Vagina (tissue), 2 donors: ENCODE measurements around the gene MRPL51. TPM values are rescaled to one million over a fixed set of nuclear protein-coding genes. Genes with fewer than 3 reads are reported as not detected.

Source experiments
- DNase-seq, 2 donors: peaks; one replicate each; pipeline ENCODE4 v3.0.0-alpha.2; 2017; ENCODE audit errors: extremely low spot score in 2 of 2
- H3K27ac ChIP-seq: fragments of 200-600 bp; sonication (generic); one replicate; pipeline ENCODE4 v1.5.1; 2019
- H3K27me3 ChIP-seq: fragments of 200-600 bp; sonication (generic); one replicate; pipeline ENCODE4 v1.5.1; 2019
- H3K36me3 ChIP-seq, 2 donors: fragments of 200-600 bp; sonication (generic); one replicate each; pipeline ENCODE4 v1.5.1; 2017 to 2019
- H3K4me1 ChIP-seq: fragments of 200-600 bp; sonication (generic); one replicate; pipeline ENCODE4 v1.5.1; 2019
- H3K4me3 ChIP-seq, 2 donors: fragments of 200-600 bp; sonication (generic); 1 replicate in 1 of 2; 2 replicates in 1 of 2; pipeline ENCODE4 v1.5.1; 2016 to 2019
- H3K9me3 ChIP-seq: fragments of 200-600 bp; sonication (generic); one replicate; pipeline ENCODE4 v1.5.1; 2019
- CTCF ChIP-seq, 3 experiments: fragments of 450-650 bp in 2 of 3; fragments of 200-600 bp in 1 of 3; sonication (generic) in 1 of 3; IDR thresholded peaks; one replicate each; pipeline ENCODE4 v1.5.1; 2017 to 2019; ENCODE audit warnings: antibody characterized with exemption in 3 of 3, mild to moderate bottlenecking in 2 of 3, moderate library complexity in 2 of 3
- POLR2A ChIP-seq, 2 donors: fragments of 450-650 bp; IDR thresholded peaks; one replicate each; pipeline ENCODE4 v1.6.1; 2017; ENCODE audit warnings: antibody characterized with exemption in 2 of 2, mild to moderate bottlenecking in 2 of 2, moderate library complexity in 2 of 2
- POLR2AphosphoS5 ChIP-seq, 2 donors: sonication (generic); formaldehyde crosslinking; IDR thresholded peaks; one replicate each; pipeline ENCODE4 v1.9.0; 2017; ENCODE audit warnings: antibody characterized with exemption in 2 of 2, mild to moderate bottlenecking in 2 of 2, low read depth in 1 of 2; ENCODE audit not compliant: insufficient read depth in 1 of 2
- intact Hi-C: fragments of 100-400 bp; cut with DNase I; formaldehyde crosslinking; loops from one replicate; pipeline ENCODE4 v1.15.1; 2023
- total RNA-seq: library from RNA; depleted of rRNA; stranded (reverse); fragments of >200 nt; gene quantifications from one replicate; pipeline ENCODE4 v1.2.3, GENCODE V29; 2016

MRPL51 gene
- total RNA-seq, 1 donor from 2014 or later, result 23.1 TPM

GRCh38 chr12:6442836-6443235, 50.2 kb downstream of the MRPL51 start:
- TF ChIP-seq CTCF (IDR thresholded peaks at IDR 0.05) (no peak), POLR2A (IDR thresholded peaks at IDR 0.05) (no peak), POLR2AphosphoS5 (IDR thresholded peaks at IDR 0.05; ENCODE audit: insufficient read depth in 1 of 2, low read depth in 1 of 2) (no peak)
- Histone ChIP-seq H3K27me3 (no peaks in the 10 kb centered on the region), H3K36me3 (no peaks in the 10 kb centered on the region), H3K27ac (no peak overlapping the region), H3K4me3 (no peak overlapping the region), H3K9me3 (no peaks in the 10 kb centered on the region), H3K4me1 (no peaks in the 10 kb centered on the region)
- no peak for DNase-seq
- intact Hi-C loops, result no loop called here

Other genes starting within 250 kb of the MRPL51 start
- gene PLEKHG6, start 182.6 kb downstream of the MRPL51 start, total RNA-seq, result 14.7 TPM
- gene TNFRSF1A, start 151.2 kb downstream of the MRPL51 start, total RNA-seq, result 271 TPM
- gene SCNN1A, start 117.7 kb downstream of the MRPL51 start, total RNA-seq, result 55.2 TPM
- gene LTBR, start 109.1 kb downstream of the MRPL51 start, total RNA-seq, result 146 TPM
- gene CD27, start 48.3 kb downstream of the MRPL51 start, total RNA-seq, result 1.2 TPM
- 21.1 TPM for gene TAPBPL, start 41.2 kb downstream of the MRPL51 start, total RNA-seq
- 12.5 TPM for gene VAMP1, start 22.6 kb downstream of the MRPL51 start, total RNA-seq
- gene NCAPD2, start 840 bp upstream of the MRPL51 start, total RNA-seq, result 25.5 TPM
- 2,297 TPM for gene GAPDH, start 41.3 kb upstream of the MRPL51 start, total RNA-seq
- 21.1 TPM for gene IFFO1, start 62.8 kb upstream of the MRPL51 start, total RNA-seq
- 43.0 TPM for gene NOP2, start 75.0 kb upstream of the MRPL51 start, total RNA-seq
- gene CHD4, start 114.1 kb upstream of the MRPL51 start, total RNA-seq, result 152 TPM
- gene LPAR5, start 142.7 kb upstream of the MRPL51 start, total RNA-seq, result 7.4 TPM
- 0.74 TPM for gene ACRBP, start 154.2 kb upstream of the MRPL51 start, total RNA-seq
- gene ING4, start 169.9 kb upstream of the MRPL51 start, total RNA-seq, result 45.7 TPM
- gene ZNF384, start 196.1 kb upstream of the MRPL51 start, total RNA-seq, result 31.9 TPM
- 5.6 TPM for gene PIANP, start 207.6 kb upstream of the MRPL51 start, total RNA-seq
- gene COPS7A, start 230.8 kb upstream of the MRPL51 start, total RNA-seq, result 35.4 TPM